Measurements from ENCODE around the gene LINGO4. TPM values are rescaled to one million over a fixed set of nuclear protein-coding genes. Genes with fewer than 3 reads are reported as not detected.

Gene LINGO4
- total RNA-seq, 1 donor from 2014 or later = 0.13 TPM

GRCh38 chr1:151763990-151764389 is 41.2 kb downstream of the LINGO4 start:
- Mint-ChIP-seq H3K4me1 (ENCODE audit: unreplicated experiment) (peaks cover 25% of the 10 kb centered on the region), H3K36me3 (ENCODE audit: low read depth, unreplicated experiment) (peaks cover 32% of the 10 kb centered on the region), H3K9me3 (ENCODE audit: unreplicated experiment) (no peaks in the 10 kb centered on the region), H3K27me3 (ENCODE audit: unreplicated experiment) (peaks cover 4% of the 10 kb centered on the region), H3K27ac (ENCODE audit: unreplicated experiment) (peak overlapping the region; percentile 91), H3K4me3 (ENCODE audit: unreplicated experiment) (peak overlapping the region; percentile 93)
- no peak for DNase-seq (ENCODE audit: low spot score)
- TF ChIP-seq CTCF (IDR thresholded peaks at IDR 0.05; ENCODE audit: unreplicated experiment) = no peak

- Mint-ChIP-seq H3K36me3 (ENCODE audit: low read depth, unreplicated experiment) (peaks cover 32% of the 10 kb centered on the region), H3K4me1 (ENCODE audit: unreplicated experiment) (peaks cover 25% of the 10 kb centered on the region), H3K4me3 (ENCODE audit: unreplicated experiment) (peak within 1 kb of the TSS; percentile 93), H3K27me3 (ENCODE audit: unreplicated experiment) (peaks cover 4% of the 10 kb centered on the region), H3K9me3 (ENCODE audit: unreplicated experiment) (no peaks in the 10 kb centered on the region), H3K27ac (ENCODE audit: unreplicated experiment) (peak within 1 kb of the TSS; percentile 91)
- peak; percentile 83 for DNase-seq (ENCODE audit: low spot score)
- TF ChIP-seq CTCF (IDR thresholded peaks at IDR 0.05; ENCODE audit: unreplicated experiment) = no peak
Measured at GRCh38 chr1:151762941-151763921, 42.0 kb downstream of the LINGO4 start, which contains the start of gene MRPL9. MRPL9 (minus strand) TSS chr1:151763496; CDS start chr1:151763479, 17 bp downstream.

- no peak for DNase-seq (ENCODE audit: low spot score)
- H3K9me3 Mint-ChIP-seq (ENCODE audit: unreplicated experiment) = no peaks in the 10 kb centered on the region
- peak overlapping the region; percentile 79 for H3K4me3 Mint-ChIP-seq (ENCODE audit: unreplicated experiment)
- no peak for TF ChIP-seq CTCF (IDR thresholded peaks at IDR 0.05; ENCODE audit: unreplicated experiment)
- peaks cover 25% of the 10 kb centered on the region for H3K4me1 Mint-ChIP-seq (ENCODE audit: unreplicated experiment)
- H3K27me3 Mint-ChIP-seq (ENCODE audit: unreplicated experiment) = peaks cover 7% of the 10 kb centered on the region
- peaks cover 35% of the 10 kb centered on the region for H3K36me3 Mint-ChIP-seq (ENCODE audit: low read depth, unreplicated experiment)
- H3K27ac Mint-ChIP-seq (ENCODE audit: unreplicated experiment) = peak overlapping the region; percentile 82
Measured at GRCh38 chr1:151760597-151761385, 44.4 kb downstream of the LINGO4 start.

GRCh38 chr1:151759241-151759640 is 46.0 kb downstream of the LINGO4 start:
- Mint-ChIP-seq H3K9me3 (ENCODE audit: unreplicated experiment) (no peaks in the 10 kb centered on the region), H3K4me1 (ENCODE audit: unreplicated experiment) (peaks cover 23% of the 10 kb centered on the region)

More at GRCh38 chr1:151759241-151759640, 46.0 kb downstream of the LINGO4 start:
- Mint-ChIP-seq H3K36me3 (ENCODE audit: low read depth, unreplicated experiment) (peaks cover 35% of the 10 kb centered on the region), H3K4me3 (ENCODE audit: unreplicated experiment) (no peak overlapping the region), H3K27me3 (ENCODE audit: unreplicated experiment) (peaks cover 7% of the 10 kb centered on the region), H3K27ac (ENCODE audit: unreplicated experiment) (no peak overlapping the region)
- TF ChIP-seq CTCF (IDR thresholded peaks at IDR 0.05; ENCODE audit: unreplicated experiment) = no peak
- DNase-seq (ENCODE audit: low spot score) = no peak
